CD4-positive, alpha-beta T cell (primary cell): Measurements from ENCODE around the gene PTPRD. TPM values are rescaled to one million over a fixed set of nuclear protein-coding genes. Genes with fewer than 3 reads are reported as not detected.

Experiments
- ATAC-seq: fragments of 200-7000 bp; cut with Tn5 transposase; one replicate; pipeline ENCODE4 v1.10.0; 2022; ENCODE audit warnings: mild to moderate bottlenecking; ENCODE audit not compliant: poor library complexity
- CTCF ChIA-PET: fragments of 350-600 bp; sonication (Branson Sonifier 250); formaldehyde crosslinking; loops from one replicate; lab custom pipeline; 2021; ENCODE audit warnings: antibody characterized with exemption, inconsistent platforms; lab: Charles Lee
- POLR2A ChIA-PET: fragments of 350-600 bp; sonication (Branson Sonifier 250); formaldehyde crosslinking; loops from one replicate; lab custom pipeline; 2021; ENCODE audit warnings: antibody characterized with exemption, inconsistent platforms; lab: Charles Lee
- DNase-seq, 14 experiments: peaks; one replicate each; pipeline ENCODE4 v3.0.0-alpha.2; 2013 to 2020; ENCODE audit warnings: mixed read lengths in 2 of 14
- H3K27ac ChIP-seq, 2 donors: one replicate each; pipeline versions ENCODE4 v1.5.1 to v1.7.0; 2013; ENCODE audit warnings: low read length in 2 of 2, low read depth in 1 of 2, mild to moderate bottlenecking in 1 of 2
- H3K27me3 ChIP-seq, 2 experiments: 1 replicate in 1 of 2; 2 replicates in 1 of 2; pipeline versions ENCODE4 v1.6.1 to v1.7.0; 2013; ENCODE audit warnings: low read length in 2 of 2, control low read depth in 1 of 2, mild to moderate bottlenecking in 1 of 2, moderate library complexity in 1 of 2; ENCODE audit not compliant: insufficient read depth in 2 of 2, control insufficient read depth in 1 of 2
- H3K36me3 ChIP-seq: one replicate; pipeline ENCODE4 v1.6.1; 2013; ENCODE audit warnings: low read length, control low read depth; ENCODE audit not compliant: insufficient read depth
- H3K4me1 ChIP-seq: one replicate; pipeline ENCODE4 v1.6.1; 2013; ENCODE audit warnings: low read length, control low read depth; ENCODE audit not compliant: insufficient read depth
- H3K4me3 ChIP-seq: one replicate; pipeline ENCODE4 v1.5.1; 2013; ENCODE audit warnings: mild to moderate bottlenecking, low read length, moderate library complexity
- H3K9me3 ChIP-seq, 2 experiments: 1 replicate in 1 of 2; 2 replicates in 1 of 2; pipeline versions ENCODE4 v1.6.1 to v1.7.0; 2013; ENCODE audit warnings: low read length in 2 of 2, mild to moderate bottlenecking in 2 of 2, control low read depth in 1 of 2, moderate library complexity in 1 of 2; ENCODE audit not compliant: control insufficient read depth in 1 of 2, insufficient read depth in 1 of 2
- H3K27ac Mint-ChIP-seq: one replicate; pipeline ENCODE4 v1.8.0; 2020; ENCODE audit warnings: mixed read lengths
- H3K27me3 Mint-ChIP-seq: one replicate; pipeline ENCODE4 v1.8.0; 2021; ENCODE audit warnings: mixed read lengths
- H3K36me3 Mint-ChIP-seq: one replicate; pipeline ENCODE4 v1.8.0; 2021; ENCODE audit warnings: low read depth, mixed read lengths
- H3K4me1 Mint-ChIP-seq: one replicate; pipeline ENCODE4 v1.8.0; 2021; ENCODE audit warnings: low read depth, mixed read lengths
- H3K4me3 Mint-ChIP-seq: one replicate; pipeline ENCODE4 v1.8.0; 2020; ENCODE audit warnings: mild to moderate bottlenecking, mixed read lengths
- H3K9me3 Mint-ChIP-seq: one replicate; pipeline ENCODE4 v1.8.0; 2020; ENCODE audit warnings: mixed read lengths
- CTCF ChIP-seq: fragments of 200-600 bp; IDR thresholded peaks from one replicate; pipeline ENCODE4 v1.8.0; 2022; ENCODE audit warnings: antibody characterized with exemption, mild to moderate bottlenecking
- intact Hi-C, 2 experiments: fragments of 100-400 bp; cut with DNase I in 1 of 2; cut with micrococcal nuclease in 1 of 2; formaldehyde crosslinking; loops; one replicate each; pipeline versions ENCODE4 v1.15.1 to v1.9.0; 2023 to 2025; cut with DNase I, micrococcal nuclease
- total RNA-seq, 174 experiments: library from RNA in 2 of 174; stranded (reverse) in 2 of 174; gene quantifications; one replicate each; pipeline ENCODE4 v1.2.3 and lab custom pipeline; 2021 to 2026

Gene PTPRD
- total RNA-seq, 2 experiments from 2014 or later = not detected

- no peak overlapping the region for H3K4me3 ChIP-seq
- Mint-ChIP-seq H3K4me1 (no peaks in the 10 kb centered on the region), H3K27ac (no peak overlapping the region), H3K27me3 (no peaks in the 10 kb centered on the region), H3K4me3 (no peak overlapping the region), H3K36me3 (no peaks in the 10 kb centered on the region), H3K9me3 (no peaks in the 10 kb centered on the region)
- intact Hi-C loops = no loop called here
- H3K27ac ChIP-seq = no peak overlapping the region
- ChIA-PET CTCF (no interaction called here), POLR2A (no interaction called here)
- DNase-seq = no peak
- H3K9me3 ChIP-seq = no peaks in the 10 kb centered on the region
- no peaks in the 10 kb centered on the region for H3K27me3 ChIP-seq
- ATAC-seq = no peak
- H3K36me3 ChIP-seq = no peaks in the 10 kb centered on the region
- no peaks in the 10 kb centered on the region for H3K4me1 ChIP-seq
- TF ChIP-seq CTCF = no peak
These were observed 1961.5 kb downstream of the PTPRD start for GRCh38 chr9:8651070-8651845.

- no peaks in the 10 kb centered on the region for H3K27me3 Mint-ChIP-seq
- CTCF ChIA-PET = no interaction called here
- H3K4me3 ChIP-seq = no peak overlapping the region
- ATAC-seq (no peak), DNase-seq (no peak)
- H3K4me3 Mint-ChIP-seq = no peak overlapping the region
- H3K4me1 ChIP-seq = no peaks in the 10 kb centered on the region
- no peaks in the 10 kb centered on the region for H3K36me3 ChIP-seq
- no peak overlapping the region for H3K27ac ChIP-seq
- intact Hi-C loops = no loop called here
- no peaks in the 10 kb centered on the region for H3K27me3 ChIP-seq
- H3K27ac Mint-ChIP-seq = no peak overlapping the region
- H3K4me1 Mint-ChIP-seq = no peaks in the 10 kb centered on the region
- POLR2A ChIA-PET = no interaction called here
- H3K36me3 Mint-ChIP-seq = no peaks in the 10 kb centered on the region
- H3K9me3 Mint-ChIP-seq = no peaks in the 10 kb centered on the region
- H3K9me3 ChIP-seq = no peaks in the 10 kb centered on the region
- no peak for TF ChIP-seq CTCF
These were observed 1963.0 kb downstream of the PTPRD start for GRCh38 chr9:8649807-8650206.

- POLR2A ChIA-PET = no interaction called here
These were observed 1963.6 kb downstream of the PTPRD start for GRCh38 chr9:8649160-8649559.

More at GRCh38 chr9:8649160-8649559, 1963.6 kb downstream of the PTPRD start:
- intact Hi-C loops = no loop called here
- no peak overlapping the region for H3K4me3 ChIP-seq
- H3K27ac ChIP-seq = no peak overlapping the region
- Mint-ChIP-seq H3K4me1 (no peaks in the 10 kb centered on the region), H3K4me3 (no peak overlapping the region), H3K36me3 (no peaks in the 10 kb centered on the region), H3K27ac (no peak overlapping the region), H3K27me3 (no peaks in the 10 kb centered on the region), H3K9me3 (no peaks in the 10 kb centered on the region)
- no peaks in the 10 kb centered on the region for H3K36me3 ChIP-seq
- CTCF ChIA-PET = no interaction called here
- H3K9me3 ChIP-seq = peaks cover 0 to 6% of the 10 kb centered on the region in 2 experiments
- no peaks in the 10 kb centered on the region for H3K4me1 ChIP-seq
- H3K27me3 ChIP-seq = no peaks in the 10 kb centered on the region
- DNase-seq (peak in 3 of 14 experiments; percentile 3 to 6 (median 4)), ATAC-seq (no peak)
- TF ChIP-seq CTCF = no peak
